Activated B cell treated with CpG ODN at 0.5 μM for 24 hours (primary cell): ENCODE data around the gene ARL15. TPM values are rescaled to one million over a fixed set of nuclear protein-coding genes. Genes with fewer than 3 reads are reported as not detected.

Source experiments
- ATAC-seq: fragments of 200-7000 bp; cut with Tn5 transposase; one replicate; pipeline ENCODE4 v1.10.0; 2021; ENCODE audit warnings: low read depth, mild to moderate bottlenecking, moderate library complexity
- CTCF ChIA-PET: fragments of 350-600 bp; sonication (Branson Sonifier 250); formaldehyde crosslinking; loops from one replicate; lab custom pipeline; 2021; ENCODE audit warnings: antibody characterized with exemption; lab: Charles Lee
- POLR2A ChIA-PET: fragments of 350-600 bp; sonication (Branson Sonifier 250); formaldehyde crosslinking; loops from one replicate; lab custom pipeline; 2021; ENCODE audit warnings: antibody characterized with exemption; lab: Charles Lee
- DNase-seq: peaks from one replicate; pipeline ENCODE4 v3.0.0; 2022
- H3K27ac Mint-ChIP-seq: one replicate; pipeline ENCODE4 v1.8.0; 2020; ENCODE audit warnings: mixed read lengths
- H3K27me3 Mint-ChIP-seq: one replicate; pipeline ENCODE4 v1.8.0; 2021; ENCODE audit warnings: mixed read lengths
- H3K36me3 Mint-ChIP-seq: one replicate; pipeline ENCODE4 v1.8.0; 2021; ENCODE audit warnings: low read depth, mixed read lengths
- H3K4me1 Mint-ChIP-seq: one replicate; pipeline ENCODE4 v1.8.0; 2021; ENCODE audit warnings: mixed read lengths
- H3K4me3 Mint-ChIP-seq: one replicate; pipeline ENCODE4 v1.8.0; 2020; ENCODE audit warnings: mild to moderate bottlenecking, mixed read lengths
- H3K9me3 Mint-ChIP-seq: one replicate; pipeline ENCODE4 v1.8.0; 2020; ENCODE audit warnings: mixed read lengths
- intact Hi-C: fragments of 100-400 bp; cut with micrococcal nuclease; formaldehyde crosslinking; loops from one replicate; pipeline ENCODE4 v1.15.1; 2024
- total RNA-seq: library from RNA; stranded (reverse); gene quantifications from 2 replicates; pipeline ENCODE4 v1.2.3, GENCODE V29; 2022
- TF ChIP-seq, protein P1 (sequence below): fragments of 200-600 bp; IDR thresholded peaks from one replicate; pipeline ENCODE4 v1.8.0; 2022; ENCODE audit warnings: antibody characterized with exemption, mild to moderate bottlenecking

ARL15 gene
- total RNA-seq, 1 donor from 2014 or later = 17.5 TPM

DNA sequence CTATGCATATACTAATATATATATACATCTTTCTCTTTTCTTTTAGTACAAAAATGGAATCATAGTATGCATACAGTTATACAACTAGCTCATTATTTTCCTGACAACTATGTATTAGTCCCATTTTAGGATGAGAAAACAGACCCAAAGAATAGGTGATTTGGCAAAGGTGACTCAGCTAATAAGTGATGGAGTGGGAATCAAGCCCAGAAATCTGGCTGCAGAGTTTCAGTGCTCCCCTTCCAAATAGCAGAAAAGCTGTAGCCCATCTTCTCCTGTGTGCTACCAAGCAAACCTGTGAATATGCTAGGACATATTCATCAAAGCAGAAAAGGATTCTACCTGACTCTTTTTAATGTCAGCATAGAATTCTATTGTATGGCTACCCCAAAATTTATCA, 114.7 kb downstream of the ARL15 start:
- CTCF ChIA-PET = interaction anchor here (0.6 kb wide), 1 partner anchor 11 kb away, joined by 4 read pairs; no protein-coding TSS in a partner anchor
- Mint-ChIP-seq H3K9me3 (no peaks in the 10 kb centered on the region), H3K36me3 (no peaks in the 10 kb centered on the region), H3K27ac (no peak overlapping the region), H3K27me3 (no peaks in the 10 kb centered on the region), H3K4me3 (no peak overlapping the region), H3K4me1 (peaks cover 37% of the 10 kb centered on the region)
- intact Hi-C loops = no loop called here
- no peak for DNase-seq
- POLR2A ChIA-PET = no interaction called here
- TF ChIP-seq, protein P1, sequence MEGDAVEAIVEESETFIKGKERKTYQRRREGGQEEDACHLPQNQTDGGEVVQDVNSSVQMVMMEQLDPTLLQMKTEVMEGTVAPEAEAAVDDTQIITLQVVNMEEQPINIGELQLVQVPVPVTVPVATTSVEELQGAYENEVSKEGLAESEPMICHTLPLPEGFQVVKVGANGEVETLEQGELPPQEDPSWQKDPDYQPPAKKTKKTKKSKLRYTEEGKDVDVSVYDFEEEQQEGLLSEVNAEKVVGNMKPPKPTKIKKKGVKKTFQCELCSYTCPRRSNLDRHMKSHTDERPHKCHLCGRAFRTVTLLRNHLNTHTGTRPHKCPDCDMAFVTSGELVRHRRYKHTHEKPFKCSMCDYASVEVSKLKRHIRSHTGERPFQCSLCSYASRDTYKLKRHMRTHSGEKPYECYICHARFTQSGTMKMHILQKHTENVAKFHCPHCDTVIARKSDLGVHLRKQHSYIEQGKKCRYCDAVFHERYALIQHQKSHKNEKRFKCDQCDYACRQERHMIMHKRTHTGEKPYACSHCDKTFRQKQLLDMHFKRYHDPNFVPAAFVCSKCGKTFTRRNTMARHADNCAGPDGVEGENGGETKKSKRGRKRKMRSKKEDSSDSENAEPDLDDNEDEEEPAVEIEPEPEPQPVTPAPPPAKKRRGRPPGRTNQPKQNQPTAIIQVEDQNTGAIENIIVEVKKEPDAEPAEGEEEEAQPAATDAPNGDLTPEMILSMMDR = no peak
- ATAC-seq = no peak

DNA sequence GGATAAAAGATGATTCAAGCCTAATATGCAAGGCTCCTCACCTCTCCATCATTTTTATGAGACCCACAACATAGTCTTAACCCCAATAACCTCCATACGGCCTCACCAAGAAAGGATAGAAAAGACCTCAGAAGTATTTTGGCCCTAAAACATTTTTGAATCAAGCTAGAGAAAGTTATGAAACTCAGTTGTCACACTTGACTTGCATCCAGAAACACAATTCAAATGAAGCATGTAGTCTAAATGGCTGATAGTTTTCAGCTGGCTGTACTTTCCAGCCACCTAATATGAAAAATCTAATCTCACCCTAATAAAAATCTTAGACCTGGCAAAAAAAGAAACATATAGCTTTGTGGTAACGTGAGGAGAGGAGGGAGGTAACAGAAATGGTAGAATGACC, 116.1 kb downstream of the ARL15 start:
- H3K9me3 Mint-ChIP-seq = no peaks in the 10 kb centered on the region
- ChIA-PET POLR2A (no interaction called here), CTCF (interaction anchor here (0.6 kb wide), 1 partner anchor 53 kb away, joined by 3 read pairs; no protein-coding TSS in a partner anchor)
- TF ChIP-seq, protein P1 = no peak
- H3K4me3 Mint-ChIP-seq = no peak overlapping the region
- intact Hi-C loops = no loop called here
- ATAC-seq (no peak), DNase-seq (no peak)
- no peak overlapping the region for H3K27ac Mint-ChIP-seq
- no peaks in the 10 kb centered on the region for H3K36me3 Mint-ChIP-seq
- H3K27me3 Mint-ChIP-seq = no peaks in the 10 kb centered on the region
- peaks cover 37% of the 10 kb centered on the region for H3K4me1 Mint-ChIP-seq

DNA sequence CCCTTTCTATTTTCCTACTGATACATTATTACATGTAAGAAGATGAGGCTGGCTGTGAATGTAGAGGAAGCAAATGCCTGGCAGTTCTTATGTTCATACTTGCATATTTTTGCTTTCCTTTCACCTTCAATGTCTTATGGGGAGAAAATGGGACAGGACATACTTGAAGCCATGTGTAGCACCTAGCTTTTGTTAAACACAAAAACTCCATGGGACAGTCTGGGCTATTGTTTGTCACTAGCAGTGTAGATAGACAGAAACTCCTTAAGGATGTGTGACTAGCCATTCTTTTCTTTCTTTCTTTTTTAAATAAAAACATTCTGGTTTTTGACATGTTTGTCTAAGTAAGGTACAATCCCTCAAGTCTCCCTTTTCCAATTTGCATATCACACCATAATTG, 122.7 kb downstream of the ARL15 start:
- DNase-seq = no peak
- ChIA-PET CTCF (no interaction called here), POLR2A (no interaction called here)
- no peaks in the 10 kb centered on the region for H3K27me3 Mint-ChIP-seq
- H3K4me3 Mint-ChIP-seq = no peak overlapping the region
- no peaks in the 10 kb centered on the region for H3K36me3 Mint-ChIP-seq
- intact Hi-C loops = no loop called here
- H3K4me1 Mint-ChIP-seq = peaks cover 19% of the 10 kb centered on the region
- no peak for ATAC-seq
- TF ChIP-seq, protein P1 = no peak
- no peak overlapping the region for H3K27ac Mint-ChIP-seq
- no peaks in the 10 kb centered on the region for H3K9me3 Mint-ChIP-seq

DNA sequence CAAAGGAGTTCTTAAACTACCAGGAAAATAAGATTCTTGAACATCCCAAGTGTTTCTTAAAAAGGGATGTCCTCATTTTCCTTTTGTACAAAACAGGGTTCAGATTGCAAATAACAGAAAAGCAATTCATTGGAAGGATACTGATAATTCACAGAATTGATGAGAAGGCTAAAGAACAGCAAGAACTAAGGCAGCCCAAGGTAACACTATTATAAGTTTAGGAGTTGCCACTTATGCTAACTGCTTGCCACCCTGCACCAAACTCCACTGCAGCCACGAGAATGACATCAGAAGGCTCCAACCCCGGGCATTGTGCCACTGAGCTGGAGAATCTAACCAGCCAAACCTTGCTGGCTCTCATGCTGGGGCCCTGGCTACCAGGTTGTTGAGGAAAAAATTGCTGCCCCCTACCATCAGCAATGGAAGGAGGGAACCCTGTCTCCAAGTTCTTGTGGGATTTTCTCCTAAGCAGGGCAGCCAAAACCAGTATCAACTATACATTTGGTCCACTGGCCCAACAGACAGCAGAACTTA, 123.4 kb downstream of the ARL15 start:
- TF ChIP-seq, protein P1 = no peak
- intact Hi-C loops = no loop called here
- POLR2A ChIA-PET = no interaction called here
- DNase-seq = no peak
- Mint-ChIP-seq H3K4me3 (no peak overlapping the region), H3K27ac (no peak overlapping the region), H3K27me3 (no peaks in the 10 kb centered on the region), H3K9me3 (no peaks in the 10 kb centered on the region), H3K36me3 (no peaks in the 10 kb centered on the region), H3K4me1 (peaks cover 19% of the 10 kb centered on the region)
- no peak for ATAC-seq
- CTCF ChIA-PET = no interaction called here

DNA sequence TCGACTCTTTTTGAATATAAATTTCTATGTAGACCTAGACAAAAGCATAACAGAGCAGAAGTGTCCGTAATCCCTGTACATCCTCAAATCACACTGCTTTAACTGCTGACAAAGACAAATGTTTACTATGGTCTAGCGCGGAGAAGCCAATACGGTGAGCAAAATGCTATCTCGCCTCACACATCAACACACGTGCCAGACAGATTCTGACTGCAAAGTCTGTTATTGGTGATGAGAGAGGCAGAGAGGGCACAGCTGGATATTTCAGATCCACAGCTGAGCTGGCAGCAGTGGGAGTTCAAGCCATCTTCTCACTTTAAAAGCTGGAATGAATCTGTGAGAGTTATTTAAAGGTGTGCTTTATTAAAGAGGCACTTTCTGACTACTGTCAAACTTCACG, 124.3 kb downstream of the ARL15 start:
- TF ChIP-seq, protein P1 = no peak
- Mint-ChIP-seq H3K27me3 (no peaks in the 10 kb centered on the region), H3K4me1 (peaks cover 15% of the 10 kb centered on the region), H3K4me3 (no peak overlapping the region), H3K27ac (no peak overlapping the region), H3K36me3 (no peaks in the 10 kb centered on the region), H3K9me3 (no peaks in the 10 kb centered on the region)
- no peak for DNase-seq
- POLR2A ChIA-PET = no interaction called here
- ATAC-seq = no peak
- CTCF ChIA-PET = no interaction called here
- intact Hi-C loops = no loop called here
